Mammary epithelial cell (primary cell): ENCODE results near the gene ARRDC2.

Source experiments
- CTCF ChIP-seq, 2 donors: IDR thresholded peaks in 1 of 2; conservative IDR thresholded peaks in 1 of 2; 2 replicates each; pipeline ENCODE4 v1.5.1; 2011 to 2012; ENCODE audit warnings: inconsistent platforms in 2 of 2, low read length in 2 of 2, mild to moderate bottlenecking in 2 of 2, control low read depth in 1 of 2, low read depth in 1 of 2; ENCODE audit not compliant: insufficient read depth in 1 of 2; ENCODE audit errors: extremely low read depth in 1 of 2
- EZH2 ChIP-seq: IDR thresholded peaks from 2 replicates; pipeline ENCODE4 v1.6.1; 2012; ENCODE audit warnings: low read length, inconsistent platforms, borderline replicate concordance

- TF ChIP-seq EZH2 (no peak), CTCF (conservative IDR thresholded peaks at IDR 0.05 in 1 of 2, IDR thresholded peaks at IDR 0.05 in 1 of 2; ENCODE audit: extremely low read depth in 1 of 2, insufficient read depth in 1 of 2, low read depth in 1 of 2, low read length in 2 of 2) (no peak)
Measured at GRCh38 chr19:17972230-17972629, 35.7 kb upstream of the ARRDC2 start.
